OCI-LY1 (cell line): ENCODE measurements around the gene PKMYT1.

Experiments used
- H2AFZ ChIP-seq: fragments of 200-600 bp; sonication (generic), shearing (Covaris generic); 2 replicates; pipeline ENCODE4 v1.6.0; 2014; ENCODE audit warnings: antibody characterized with exemption, mild to moderate bottlenecking, low read length
- H3F3A ChIP-seq: fragments of 200-600 bp; sonication (generic), shearing (Covaris generic); 2 replicates; pipeline ENCODE4 v1.6.0; 2014; ENCODE audit warnings: mild to moderate bottlenecking, antibody characterized with exemption, low read length, moderate library complexity; ENCODE audit not compliant: insufficient read depth
- H3K27ac ChIP-seq: fragments of 200-600 bp; sonication (generic); 2 replicates; pipeline ENCODE4 v1.5.1; 2014; ENCODE audit warnings: low read length, mixed run types, mild to moderate bottlenecking, low read depth; ENCODE audit not compliant: poor library complexity, severe bottlenecking
- H3K27me3 ChIP-seq: fragments of 200-600 bp; sonication (generic); 2 replicates; pipeline ENCODE4 v1.6.0; 2014; ENCODE audit warnings: antibody characterized with exemption, mild to moderate bottlenecking, low read length, moderate library complexity; ENCODE audit not compliant: insufficient read depth
- H3K36me3 ChIP-seq: fragments of 200-600 bp; sonication (generic); 2 replicates; pipeline ENCODE4 v1.6.1; 2014; ENCODE audit warnings: mild to moderate bottlenecking, antibody characterized with exemption, low read length, moderate library complexity, mixed read lengths; ENCODE audit not compliant: insufficient read depth
- H3K4me1 ChIP-seq: fragments of 200-600 bp; sonication (generic); 2 replicates; pipeline ENCODE4 v1.5.1; 2014; ENCODE audit warnings: mild to moderate bottlenecking, low read length, moderate library complexity; ENCODE audit not compliant: insufficient read depth, severe bottlenecking
- H3K4me2 ChIP-seq: fragments of 200-600 bp; sonication (generic), shearing (Covaris generic); 2 replicates; pipeline ENCODE4 v1.6.1; 2014; ENCODE audit warnings: low read length
- H3K4me3 ChIP-seq: fragments of 200-600 bp; sonication (generic); 2 replicates; pipeline ENCODE4 v1.5.1; 2014; ENCODE audit warnings: low read length, low read depth, mild to moderate bottlenecking, mixed read lengths; ENCODE audit not compliant: poor library complexity, severe bottlenecking
- H3K79me2 ChIP-seq: fragments of 200-600 bp; shearing (Covaris generic); 2 replicates; pipeline ENCODE4 v1.6.1; 2016; ENCODE audit warnings: mixed run types, low read length, mixed read lengths; ENCODE audit not compliant: insufficient read depth
- H3K9ac ChIP-seq: fragments of 200-600 bp; sonication (generic), shearing (Covaris generic); 2 replicates; pipeline ENCODE4 v1.6.1; 2014; ENCODE audit warnings: mild to moderate bottlenecking, low read length, mixed read lengths
- H3K9me2 ChIP-seq: fragments of 200-600 bp; sonication (generic), shearing (Covaris generic); 2 replicates; pipeline ENCODE4 v1.6.1; 2014; ENCODE audit warnings: low read depth, mild to moderate bottlenecking, low read length, mixed read lengths
- H3K9me3 ChIP-seq: fragments of 200-600 bp; shearing (Covaris generic); 2 replicates; pipeline ENCODE4 v1.6.1; 2014; ENCODE audit warnings: low read length, mixed read lengths
- H4K20me1 ChIP-seq: fragments of 200-600 bp; sonication (generic), shearing (Covaris generic); 2 replicates; pipeline ENCODE4 v1.6.0; 2016; ENCODE audit warnings: mild to moderate bottlenecking, low read length; ENCODE audit not compliant: insufficient read depth
- EZH2 ChIP-seq: fragments of 200-600 bp; sonication (generic), shearing (Covaris generic); IDR thresholded peaks from 2 replicates; pipeline ENCODE4 v1.8.0; 2017; ENCODE audit warnings: borderline replicate concordance, mixed run types, mild to moderate bottlenecking, antibody characterized with exemption, low read length, moderate library complexity, mixed read lengths
- TF ChIP-seq, protein P1 (sequence below): fragments of 200-600 bp; sonication (generic), shearing (Covaris generic); IDR thresholded peaks from 2 replicates; pipeline ENCODE4 v1.5.1; 2017; ENCODE audit warnings: mild to moderate bottlenecking, antibody characterized with exemption, low read length, moderate library complexity, mixed read lengths

Gene PKMYT1

DNA sequence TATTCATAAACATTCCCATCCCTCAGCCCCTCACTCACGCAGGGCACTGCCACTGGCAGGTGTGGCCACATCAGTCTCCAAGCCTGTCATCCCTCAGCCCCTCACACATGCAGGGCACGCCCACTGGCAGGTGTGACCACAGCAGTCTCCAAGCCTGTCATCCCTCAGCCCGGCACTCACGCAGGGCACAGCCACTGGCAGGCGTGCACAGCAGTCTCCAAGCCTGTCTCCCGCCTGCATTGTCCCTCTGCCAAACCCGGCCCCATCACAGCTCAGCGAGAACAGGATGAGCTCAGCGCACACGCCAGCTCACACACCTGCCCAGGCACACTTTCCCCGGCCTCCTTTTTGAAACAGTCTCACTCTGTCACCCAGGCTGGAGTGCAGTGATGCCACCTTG lies 27.6 kb downstream of the PKMYT1 start:
- no peaks in the 10 kb centered on the region for H3K36me3 ChIP-seq
- no peak overlapping the region for H3K4me2 ChIP-seq
- no peak overlapping the region for H3K27ac ChIP-seq
- no peak overlapping the region for H3K9ac ChIP-seq
- no peaks in the 10 kb centered on the region for H4K20me1 ChIP-seq
- H2AFZ ChIP-seq: no peak overlapping the region
- H3K4me3 ChIP-seq: no peak overlapping the region
- no peaks in the 10 kb centered on the region for H3F3A ChIP-seq
- no peaks in the 10 kb centered on the region for H3K9me2 ChIP-seq
- no peaks in the 10 kb centered on the region for H3K9me3 ChIP-seq
- TF ChIP-seq, protein P1, sequence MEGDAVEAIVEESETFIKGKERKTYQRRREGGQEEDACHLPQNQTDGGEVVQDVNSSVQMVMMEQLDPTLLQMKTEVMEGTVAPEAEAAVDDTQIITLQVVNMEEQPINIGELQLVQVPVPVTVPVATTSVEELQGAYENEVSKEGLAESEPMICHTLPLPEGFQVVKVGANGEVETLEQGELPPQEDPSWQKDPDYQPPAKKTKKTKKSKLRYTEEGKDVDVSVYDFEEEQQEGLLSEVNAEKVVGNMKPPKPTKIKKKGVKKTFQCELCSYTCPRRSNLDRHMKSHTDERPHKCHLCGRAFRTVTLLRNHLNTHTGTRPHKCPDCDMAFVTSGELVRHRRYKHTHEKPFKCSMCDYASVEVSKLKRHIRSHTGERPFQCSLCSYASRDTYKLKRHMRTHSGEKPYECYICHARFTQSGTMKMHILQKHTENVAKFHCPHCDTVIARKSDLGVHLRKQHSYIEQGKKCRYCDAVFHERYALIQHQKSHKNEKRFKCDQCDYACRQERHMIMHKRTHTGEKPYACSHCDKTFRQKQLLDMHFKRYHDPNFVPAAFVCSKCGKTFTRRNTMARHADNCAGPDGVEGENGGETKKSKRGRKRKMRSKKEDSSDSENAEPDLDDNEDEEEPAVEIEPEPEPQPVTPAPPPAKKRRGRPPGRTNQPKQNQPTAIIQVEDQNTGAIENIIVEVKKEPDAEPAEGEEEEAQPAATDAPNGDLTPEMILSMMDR: no peak
- no peak for TF ChIP-seq EZH2
- H3K4me1 ChIP-seq: peaks cover 16% of the 10 kb centered on the region
- no peaks in the 10 kb centered on the region for H3K79me2 ChIP-seq
- H3K27me3 ChIP-seq: peaks cover 8% of the 10 kb centered on the region

DNA sequence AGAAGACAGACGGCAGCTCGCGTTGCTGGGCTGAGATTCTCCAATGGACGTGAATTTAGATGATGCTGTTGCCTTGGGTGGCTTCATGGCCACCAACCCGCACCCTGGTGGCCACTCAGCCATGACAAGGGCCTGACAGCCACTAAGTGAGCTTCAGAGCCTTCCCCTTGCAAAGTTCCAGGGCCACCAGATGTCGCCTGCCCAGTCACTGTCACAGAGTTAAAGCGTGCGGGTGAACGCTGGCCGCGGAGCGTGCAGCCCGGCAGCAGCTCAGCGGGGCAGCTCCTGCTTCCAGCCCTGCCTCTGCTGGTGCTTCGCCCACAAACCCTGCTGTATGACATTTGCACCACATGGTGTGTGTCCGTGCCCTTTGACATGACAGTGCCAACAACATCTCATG lies 29.5 kb downstream of the PKMYT1 start:
- no peak overlapping the region for H2AFZ ChIP-seq
- H3K9me2 ChIP-seq: no peaks in the 10 kb centered on the region
- H3K27ac ChIP-seq: no peak overlapping the region
- H3K4me3 ChIP-seq: no peak overlapping the region
- H3K9me3 ChIP-seq: no peaks in the 10 kb centered on the region
- TF ChIP-seq, protein P1: no peak
- TF ChIP-seq EZH2: no peak
- H4K20me1 ChIP-seq: no peaks in the 10 kb centered on the region
- no peak overlapping the region for H3K9ac ChIP-seq
- peaks cover 16% of the 10 kb centered on the region for H3K4me1 ChIP-seq
- no peaks in the 10 kb centered on the region for H3F3A ChIP-seq
- H3K79me2 ChIP-seq: no peaks in the 10 kb centered on the region
- no peaks in the 10 kb centered on the region; the same call in 1 of the 2 replicates for H3K27me3 ChIP-seq
- H3K4me2 ChIP-seq: no peak overlapping the region
- peaks cover 4% of the 10 kb centered on the region for H3K36me3 ChIP-seq

DNA sequence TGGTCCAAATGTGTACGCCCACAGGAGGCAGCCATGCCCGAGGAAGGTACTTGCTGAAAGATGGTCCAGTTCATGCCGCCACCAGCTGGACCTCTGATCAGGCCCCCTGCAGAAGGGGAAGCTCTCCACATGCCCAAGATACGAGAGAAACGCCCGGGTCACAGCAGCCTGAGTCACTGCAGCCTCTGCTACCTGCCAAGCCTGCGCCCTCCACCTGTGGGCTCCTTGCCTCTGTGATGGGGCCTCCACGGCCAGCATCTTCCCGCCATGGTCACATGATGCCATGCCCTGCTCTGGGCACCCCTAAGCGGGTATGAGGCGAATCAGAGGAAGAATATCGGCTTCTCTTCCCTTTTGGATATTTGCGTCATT lies 29.9 kb downstream of the PKMYT1 start:
- H3K4me3 ChIP-seq: no peak overlapping the region
- H3K9ac ChIP-seq: no peak overlapping the region
- no peaks in the 10 kb centered on the region for H3K9me3 ChIP-seq
- H4K20me1 ChIP-seq: no peaks in the 10 kb centered on the region
- H3K4me1 ChIP-seq: peaks cover 16% of the 10 kb centered on the region
- no peaks in the 10 kb centered on the region for H3F3A ChIP-seq
- no peaks in the 10 kb centered on the region; the same call in 1 of the 2 replicates for H3K27me3 ChIP-seq
- H3K9me2 ChIP-seq: no peaks in the 10 kb centered on the region
- no peaks in the 10 kb centered on the region for H3K79me2 ChIP-seq
- peaks cover 4% of the 10 kb centered on the region for H3K36me3 ChIP-seq
- TF ChIP-seq EZH2: no peak
- TF ChIP-seq, protein P1: no peak
- H3K4me2 ChIP-seq: no peak overlapping the region
- H2AFZ ChIP-seq: no peak overlapping the region
- H3K27ac ChIP-seq: no peak overlapping the region
